GM23248 (cell line): ENCODE measurements around the gene CDC45. TPM values are rescaled to one million over a fixed set of nuclear protein-coding genes. Genes with fewer than 3 reads are reported as not detected.
"Not testable (repeated sequence)": the region's sequence is repeated elsewhere in the genome, so short reads cannot be mapped to it uniquely, and the experiment has no call there.

ENCODE experiments used
- DNase-seq: peaks from one replicate; pipeline ENCODE4 v3.0.0-alpha.2; 2015
- H2AFZ ChIP-seq: fragments of 200-600 bp; sonication (generic); 2 replicates; pipeline ENCODE4 v1.6.1; 2016; ENCODE audit warnings: antibody characterized with exemption
- H3F3A ChIP-seq: fragments of 200-600 bp; sonication (generic); 2 replicates; pipeline ENCODE4 v1.6.1; 2016; ENCODE audit warnings: mild to moderate bottlenecking, antibody characterized with exemption, mixed run types; ENCODE audit not compliant: insufficient read depth
- H3K27ac ChIP-seq: fragments of 200-600 bp; sonication (generic); 2 replicates; pipeline ENCODE4 v1.5.1; 2016; ENCODE audit warnings: mild to moderate bottlenecking
- H3K27me3 ChIP-seq: fragments of 200-600 bp; sonication (generic); replicated peaks from 2 replicates; pipeline ENCODE4 v1.6.1; 2016; ENCODE audit warnings: mild to moderate bottlenecking; ENCODE audit not compliant: insufficient read depth
- H3K36me3 ChIP-seq: fragments of 200-600 bp; sonication (generic); 2 replicates; pipeline ENCODE4 v1.6.1; 2016; ENCODE audit warnings: low read depth, mild to moderate bottlenecking
- H3K4me1 ChIP-seq: fragments of 200-600 bp; sonication (generic); 2 replicates; pipeline ENCODE4 v1.6.1; 2016; ENCODE audit warnings: mild to moderate bottlenecking; ENCODE audit not compliant: insufficient read depth
- H3K4me2 ChIP-seq: fragments of 200-600 bp; sonication (generic); one replicate; pipeline ENCODE4 v1.6.1; 2016; ENCODE audit warnings: mild to moderate bottlenecking; ENCODE audit not compliant: unreplicated experiment
- H3K4me3 ChIP-seq: fragments of 200-600 bp; sonication (generic); 2 replicates; pipeline ENCODE4 v1.5.1; 2016; ENCODE audit warnings: mild to moderate bottlenecking
- H3K79me2 ChIP-seq: fragments of 200-600 bp; sonication (generic); 2 replicates; pipeline ENCODE4 v1.6.1; 2016; ENCODE audit warnings: mild to moderate bottlenecking; ENCODE audit not compliant: insufficient read depth
- H3K9ac ChIP-seq: fragments of 200-600 bp; sonication (generic); 2 replicates; pipeline ENCODE4 v1.6.1; 2016; ENCODE audit warnings: mild to moderate bottlenecking
- H3K9me2 ChIP-seq: fragments of 200-600 bp; sonication (generic); 2 replicates; pipeline ENCODE4 v1.6.1; 2016; ENCODE audit warnings: mixed run types, mild to moderate bottlenecking, moderate library complexity; ENCODE audit not compliant: insufficient read depth
- H3K9me3 ChIP-seq: fragments of 200-600 bp; sonication (generic); one replicate; pipeline ENCODE4 v1.6.1; 2017; ENCODE audit warnings: low read depth
- H4K20me1 ChIP-seq: fragments of 200-600 bp; sonication (generic); 2 replicates; pipeline ENCODE4 v1.6.0; 2016; ENCODE audit not compliant: insufficient read depth
- EZH2 ChIP-seq: fragments of 200-600 bp; sonication (generic); IDR thresholded peaks from 2 replicates; pipeline ENCODE4 v1.6.1; 2018; ENCODE audit warnings: antibody characterized with exemption, mild to moderate bottlenecking; ENCODE audit not compliant: insufficient read depth, poor library complexity, severe bottlenecking
- EZH2phosphoT487 ChIP-seq: fragments of 200-600 bp; sonication (generic); IDR thresholded peaks from 2 replicates; pipeline ENCODE4 v1.6.1; 2018; ENCODE audit warnings: antibody characterized with exemption, moderate library complexity, mild to moderate bottlenecking, low read depth; ENCODE audit not compliant: insufficient read depth
- WGBS, 2 experiments: methylation state at CpG; one replicate each; pipeline ENCODE4 v1.1.6; 2015 to 2017; ENCODE audit warnings: low lambda C conversion rate in 2 of 2, low coverage in 1 of 2; ENCODE audit errors: missing lambda C conversion rate in 2 of 2; 5-methylcytosine and 5-hydroxymethylcytosine counted together
- in situ Hi-C: fragments of 300-500 bp; cut with MboI; formaldehyde crosslinking; loops from 2 replicates; pipeline ENCODE4 v1.15.0; 2020
- polyA plus RNA-seq: library from polyadenylated mRNA; unstranded; fragments of >200 nt; fragmentation: Nextera tagmentation; extraction: Ambion mirVana; gene quantifications from 2 replicates; pipeline ENCODE4 v1.2.1, GENCODE V29; 2016
- total RNA-seq: library from RNA; depleted of rRNA; stranded (reverse); fragments of >200 nt; shearing (Covaris generic); gene quantifications from 2 replicates; pipeline ENCODE4 v1.2.3, GENCODE V29; 2014

The CDC45 gene
- total and polyA plus RNA-seq, 2 experiments from 2014 or later, result 9.5 to 10.1 TPM

- Histone ChIP-seq H3K4me1 (no peaks in the 10 kb centered on the region), H4K20me1 (no peaks in the 10 kb centered on the region), H3K9me3 (no peaks in the 10 kb centered on the region), H3K27ac (no peak overlapping the region), H3K79me2 (no peaks in the 10 kb centered on the region), H3K9me2 (no peaks in the 10 kb centered on the region), H3F3A (no peaks in the 10 kb centered on the region), H3K36me3 (no peaks in the 10 kb centered on the region), H3K4me3 (no peak overlapping the region), H3K9ac (no peak overlapping the region), H3K4me2 (no peak overlapping the region), H2AFZ (no peak overlapping the region), H3K27me3 (no peaks in the 10 kb centered on the region; the same call in none of the 2 replicates)
- no peak for DNase-seq
- TF ChIP-seq EZH2 (no peak), EZH2phosphoT487 (no peak)
- in situ Hi-C loops, result no loop called here
- 45 to 49% methylated on average over 5 of the region's 5 CpGs for WGBS, 2 experiments
Measured at GRCh38 chr22:19545935-19546207, 66.2 kb downstream of the CDC45 start.

- Histone ChIP-seq H2AFZ (no peak overlapping the region), H4K20me1 (no peaks in the 10 kb centered on the region), H3K4me2 (no peak overlapping the region), H3K4me3 (no peak overlapping the region), H3K9ac (no peak overlapping the region), H3K79me2 (no peaks in the 10 kb centered on the region), H3K9me2 (no peaks in the 10 kb centered on the region), H3K9me3 (no peaks in the 10 kb centered on the region), H3K36me3 (no peaks in the 10 kb centered on the region), H3F3A (no peaks in the 10 kb centered on the region), H3K27me3 (no peaks in the 10 kb centered on the region; the same call in none of the 2 replicates), H3K27ac (no peak overlapping the region), H3K4me1 (no peaks in the 10 kb centered on the region)
- DNase-seq, result no peak
- TF ChIP-seq EZH2 (no peak), EZH2phosphoT487 (no peak)
- WGBS, 2 experiments, result 45 to 52% methylated on average over 6 of the region's 6 CpGs
- in situ Hi-C loops, result no loop called here
Measured at GRCh38 chr22:19546680-19547079, 67.0 kb downstream of the CDC45 start.

GRCh38 chr22:19547620-19548019 lies 67.9 kb downstream of the CDC45 start:
- no peaks in the 10 kb centered on the region; the same call in none of the 2 replicates for H3K27me3 ChIP-seq
- DNase-seq, result no peak
- in situ Hi-C loops, result no loop called here

GRCh38 chr22:19548427-19548826 lies 68.7 kb downstream of the CDC45 start:
- H3F3A ChIP-seq, H3K4me1 ChIP-seq, H4K20me1 ChIP-seq, H3K79me2 ChIP-seq, in situ Hi-C loops, H3K9me3 ChIP-seq, H3K9me2 ChIP-seq, DNase-seq, H3K9ac ChIP-seq, H3K27me3 ChIP-seq, H3K36me3 ChIP-seq, H2AFZ ChIP-seq, H3K27ac ChIP-seq, H3K4me2 ChIP-seq, H3K4me3 ChIP-seq: not testable (repeated sequence)
- 67 to 75% methylated on average over 5 of the region's 5 CpGs for WGBS, 2 experiments

More at GRCh38 chr22:19547620-19548019, 67.9 kb downstream of the CDC45 start:
- 56 to 59% methylated on average over 8 of the region's 8 CpGs for WGBS, 2 experiments
- Histone ChIP-seq H3K9me3 (no peaks in the 10 kb centered on the region), H3K4me3 (no peak overlapping the region), H2AFZ (no peak overlapping the region), H3K36me3 (no peaks in the 10 kb centered on the region), H3K4me2 (no peak overlapping the region), H3K79me2 (no peaks in the 10 kb centered on the region), H3K27ac (no peak overlapping the region), H3K9me2 (no peaks in the 10 kb centered on the region), H3K9ac (no peak overlapping the region), H3F3A (no peaks in the 10 kb centered on the region), H4K20me1 (no peaks in the 10 kb centered on the region), H3K4me1 (no peaks in the 10 kb centered on the region)
- TF ChIP-seq EZH2 (no peak), EZH2phosphoT487 (no peak)

- WGBS, 2 experiments, result 34 to 36% methylated on average over 2 of the region's 2 CpGs
- Histone ChIP-seq H3K9ac (no peak overlapping the region), H3K27ac (no peak overlapping the region)
Measured at GRCh38 chr22:19548964-19549363, 69.2 kb downstream of the CDC45 start.

More at GRCh38 chr22:19548964-19549363, 69.2 kb downstream of the CDC45 start:
- Histone ChIP-seq H3K4me1 (no peaks in the 10 kb centered on the region), H3K79me2 (no peaks in the 10 kb centered on the region), H3K9me3 (no peaks in the 10 kb centered on the region), H3K4me3 (no peak overlapping the region), H4K20me1 (no peaks in the 10 kb centered on the region), H3K9me2 (no peaks in the 10 kb centered on the region), H2AFZ (no peak overlapping the region), H3K4me2 (no peak overlapping the region), H3K27me3 (peaks cover 3% of the 10 kb centered on the region), H3K36me3 (no peaks in the 10 kb centered on the region), H3F3A (no peaks in the 10 kb centered on the region)
- DNase-seq, result no peak
- in situ Hi-C loops, result no loop called here
- TF ChIP-seq EZH2phosphoT487 (no peak), EZH2 (no peak)
